H9 (cell line): ENCODE data around the gene NUTM2G. TPM values are rescaled to one million over a fixed set of nuclear protein-coding genes. Genes with fewer than 3 reads are reported as not detected.
"Not testable (repeated sequence)": the region's sequence is repeated elsewhere in the genome, so short reads cannot be mapped to it uniquely, and the experiment has no call there.

ENCODE experiments used
- DNase-seq: peaks from one replicate; pipeline ENCODE4 v3.0.0-alpha.2; 2017
- H2AFZ ChIP-seq: one replicate; pipeline ENCODE4 v1.6.1; 2013; ENCODE audit warnings: mild to moderate bottlenecking, low read length, control low read depth, moderate library complexity
- H2AK5ac ChIP-seq: 2 replicates; pipeline ENCODE4 v1.6.1; 2013; ENCODE audit warnings: low read length, control low read depth, mixed read lengths; ENCODE audit not compliant: insufficient read length
- H2BK120ac ChIP-seq: one replicate; pipeline ENCODE4 v1.6.1; 2013; ENCODE audit warnings: low read depth, mild to moderate bottlenecking, low read length, control low read depth, inconsistent platforms; ENCODE audit not compliant: poor library complexity, severe bottlenecking
- H2BK12ac ChIP-seq: 2 replicates; pipeline ENCODE4 v1.6.1; 2013; ENCODE audit warnings: low read length, control low read depth, mixed read lengths, low read depth; ENCODE audit not compliant: insufficient read length
- H2BK15ac ChIP-seq: 2 replicates; pipeline ENCODE4 v1.6.1; 2013; ENCODE audit warnings: low read depth, low read length, control low read depth
- H2BK20ac ChIP-seq: one replicate; pipeline ENCODE4 v1.6.1; 2013; ENCODE audit warnings: low read depth, mild to moderate bottlenecking, low read length, control low read depth, inconsistent platforms; ENCODE audit not compliant: poor library complexity, severe bottlenecking
- H2BK5ac ChIP-seq: 2 replicates; pipeline ENCODE4 v1.6.1; 2013; ENCODE audit warnings: low read length, control low read depth, mixed read lengths; ENCODE audit not compliant: insufficient read length
- H3K14ac ChIP-seq: 2 replicates; pipeline ENCODE4 v1.6.1; 2013; ENCODE audit warnings: low read length, control low read depth; ENCODE audit not compliant: insufficient read depth
- H3K18ac ChIP-seq: 2 replicates; pipeline ENCODE4 v1.6.1; 2013; ENCODE audit warnings: low read depth, mild to moderate bottlenecking, mixed read lengths, low read length, control low read depth; ENCODE audit not compliant: insufficient read length
- H3K23ac ChIP-seq: 2 replicates; pipeline ENCODE4 v1.6.1; 2013; ENCODE audit warnings: low read length, control low read depth, mixed read lengths, low read depth; ENCODE audit not compliant: insufficient read length
- H3K23me2 ChIP-seq: 2 replicates; pipeline ENCODE4 v1.6.1; 2013; ENCODE audit warnings: low read depth, mild to moderate bottlenecking, mixed read lengths, low read length, control low read depth; ENCODE audit not compliant: insufficient read length, poor library complexity, severe bottlenecking
- H3K27ac ChIP-seq: 2 replicates; pipeline ENCODE4 v1.5.1; 2013; ENCODE audit warnings: low read length, control low read depth, mixed read lengths, low read depth; ENCODE audit not compliant: insufficient read length
- H3K27me3 ChIP-seq: 2 replicates; pipeline ENCODE4 v1.6.1; 2013; ENCODE audit warnings: low read length, control low read depth, inconsistent platforms; ENCODE audit not compliant: insufficient read depth
- H3K4ac ChIP-seq: 2 replicates; pipeline ENCODE4 v1.6.1; 2013; ENCODE audit warnings: low read depth, mild to moderate bottlenecking, control low read depth, inconsistent platforms, low read length, moderate library complexity
- H3K4me1 ChIP-seq: 2 replicates; pipeline ENCODE4 v1.6.1; 2013; ENCODE audit warnings: low read length, control low read depth, inconsistent platforms; ENCODE audit not compliant: insufficient read depth
- H3K4me2 ChIP-seq: 2 replicates; pipeline ENCODE4 v1.6.1; 2013; ENCODE audit warnings: low read length, control low read depth, mixed read lengths; ENCODE audit not compliant: insufficient read length, insufficient read depth
- H3K56ac ChIP-seq: 2 replicates; pipeline ENCODE4 v1.6.1; 2013; ENCODE audit warnings: low read depth, mild to moderate bottlenecking, mixed read lengths, low read length, control low read depth; ENCODE audit not compliant: insufficient read length
- H3K79me1 ChIP-seq: 2 replicates; pipeline ENCODE4 v1.6.1; 2013; ENCODE audit warnings: low read depth, mild to moderate bottlenecking, moderate library complexity, low read length, control low read depth, inconsistent platforms; ENCODE audit not compliant: insufficient read depth, poor library complexity, severe bottlenecking
- H3K79me2 ChIP-seq: 2 replicates; pipeline ENCODE4 v1.6.1; 2013; ENCODE audit warnings: low read length, control low read depth, inconsistent platforms; ENCODE audit not compliant: insufficient read depth
- H3K9ac ChIP-seq: 2 replicates; pipeline ENCODE4 v1.6.1; 2013; ENCODE audit warnings: low read length, control low read depth, mixed read lengths; ENCODE audit not compliant: insufficient read length; ENCODE audit errors: extremely low read depth
- H3K9me3 ChIP-seq: one replicate; pipeline ENCODE4 v1.6.1; 2013; ENCODE audit warnings: low read depth, low read length, inconsistent platforms; ENCODE audit not compliant: control insufficient read depth
- H3T11ph ChIP-seq: one replicate; pipeline ENCODE4 v1.6.1; 2013; ENCODE audit warnings: mild to moderate bottlenecking, low read length, control low read depth, inconsistent platforms
- H4K20me1 ChIP-seq: one replicate; pipeline ENCODE4 v1.6.1; 2013; ENCODE audit not compliant: control insufficient read depth, insufficient read length, insufficient read depth
- H4K5ac ChIP-seq: 2 replicates; pipeline ENCODE4 v1.6.1; 2013; ENCODE audit warnings: low read depth, mild to moderate bottlenecking, mixed read lengths, low read length, control low read depth; ENCODE audit not compliant: insufficient read length
- H4K8ac ChIP-seq: replicated peaks from 2 replicates; pipeline ENCODE4 v1.6.1; 2013; ENCODE audit warnings: low read length, control low read depth, mixed read lengths, low read depth; ENCODE audit not compliant: insufficient read length
- H4K91ac ChIP-seq: 2 replicates; pipeline ENCODE4 v1.6.1; 2013; ENCODE audit warnings: low read depth, mild to moderate bottlenecking, moderate library complexity, mixed read lengths, low read length, control low read depth; ENCODE audit not compliant: insufficient read length
- H3K27ac Mint-ChIP-seq, 3 experiments: 2 replicates in 2 of 3; 3 replicates in 1 of 3; pipeline ENCODE4 v1.8.0; 2020 to 2021; ENCODE audit warnings: mixed read lengths in 3 of 3, mild to moderate bottlenecking in 1 of 3, moderate library complexity in 1 of 3
- H3K27me3 Mint-ChIP-seq: 2 replicates; pipeline ENCODE4 v1.8.0; 2021; ENCODE audit warnings: low read depth, mild to moderate bottlenecking, moderate library complexity, mixed read lengths
- H3K36me3 Mint-ChIP-seq, 3 experiments: 2 replicates in 2 of 3; 3 replicates in 1 of 3; pipeline ENCODE4 v1.8.0; 2020 to 2021; ENCODE audit warnings: low read depth in 3 of 3, mixed read lengths in 3 of 3; ENCODE audit not compliant: insufficient read depth in 1 of 3
- H3K4me1 Mint-ChIP-seq, 2 experiments: 2 replicates each; pipeline ENCODE4 v1.8.0; 2020; ENCODE audit warnings: mixed read lengths in 2 of 2
- H3K4me3 Mint-ChIP-seq, 2 experiments: 2 replicates in 1 of 2; 3 replicates in 1 of 2; pipeline ENCODE4 v1.8.0; 2020 to 2021; ENCODE audit warnings: mild to moderate bottlenecking in 2 of 2, mixed read lengths in 2 of 2, moderate library complexity in 1 of 2
- H3K9me3 Mint-ChIP-seq, 2 experiments: 2 replicates in 1 of 2; 3 replicates in 1 of 2; pipeline ENCODE4 v1.8.0; 2020; ENCODE audit warnings: mild to moderate bottlenecking in 2 of 2, mixed read lengths in 2 of 2, moderate library complexity in 1 of 2
- WGBS: extraction: QIAGEN DNeasy Blood & Tissue Kit; methylation state at CpG from one replicate; pipeline ENCODE4 v1.1.7; 2013; ENCODE audit warnings: missing lambda C conversion rate, low lambda C conversion rate, mixed read lengths; ENCODE audit not compliant: insufficient read length; ENCODE audit errors: extremely low coverage; 5-methylcytosine and 5-hydroxymethylcytosine counted together
- total RNA-seq: library from RNA; stranded (reverse); gene quantifications from 2 replicates; pipeline ENCODE4 v1.2.1, GENCODE V29; 2021

NUTM2G gene
- total RNA-seq, 1 experiment from 2014 or later, result 0.57 TPM

- H3K27me3 Mint-ChIP-seq, H2BK15ac ChIP-seq, H3K4me2 ChIP-seq, H4K91ac ChIP-seq, H3K23me2 ChIP-seq, H3K27me3 ChIP-seq, H3T11ph ChIP-seq, H3K4ac ChIP-seq, H3K27ac Mint-ChIP-seq, H3K9me3 Mint-ChIP-seq, H3K14ac ChIP-seq, H3K79me2 ChIP-seq, H2BK5ac ChIP-seq, H3K27ac ChIP-seq, H2BK20ac ChIP-seq, H3K9ac ChIP-seq, H3K4me1 ChIP-seq, H2AFZ ChIP-seq, H4K20me1 ChIP-seq, H3K79me1 ChIP-seq, H3K56ac ChIP-seq, H3K9me3 ChIP-seq, H3K4me3 Mint-ChIP-seq, H4K8ac ChIP-seq, DNase-seq, H4K5ac ChIP-seq, H2BK12ac ChIP-seq, H2AK5ac ChIP-seq, H3K18ac ChIP-seq, H2BK120ac ChIP-seq, H3K23ac ChIP-seq, H3K4me1 Mint-ChIP-seq: not testable (repeated sequence)
- no CpG with 5 or more reads among the region's 2 CpGs for WGBS
- peaks cover 0 to 21% (median 12%) of the 10 kb centered on the region in 3 experiments; a peak in 5 of 7 replicates for H3K36me3 Mint-ChIP-seq
Observed at GRCh38 chr9:96950539-96950938, 21.9 kb downstream of the NUTM2G start.

- not testable (repeated sequence) for H2AFZ ChIP-seq, H4K20me1 ChIP-seq, H3K79me1 ChIP-seq, H3K79me2 ChIP-seq, H3K4me3 Mint-ChIP-seq, H3K4me2 ChIP-seq, H3K56ac ChIP-seq, H4K5ac ChIP-seq, H3K27ac ChIP-seq, H2BK20ac ChIP-seq, H3K4me1 ChIP-seq, H3K9me3 ChIP-seq, H2BK120ac ChIP-seq, H4K91ac ChIP-seq, H4K8ac ChIP-seq, H3K4ac ChIP-seq, H3K27me3 ChIP-seq, H2BK5ac ChIP-seq, H2BK15ac ChIP-seq, H2BK12ac ChIP-seq, H3K27me3 Mint-ChIP-seq, H3T11ph ChIP-seq, H3K23ac ChIP-seq, H3K36me3 Mint-ChIP-seq, H3K4me1 Mint-ChIP-seq, H3K23me2 ChIP-seq, H3K18ac ChIP-seq, H3K9ac ChIP-seq, H3K14ac ChIP-seq, H3K9me3 Mint-ChIP-seq, H2AK5ac ChIP-seq
- H3K27ac Mint-ChIP-seq, result peak overlapping the region; percentile 1 to 18 (median 16); a peak in 1 of 7 replicates
- peak; percentile 33 for DNase-seq
- WGBS, result no CpG with 5 or more reads among the region's 5 CpGs
Observed at GRCh38 chr9:96967591-96967990, 38.9 kb downstream of the NUTM2G start.
